Stomach (tissue), 9 donors: Measurements from ENCODE around the gene CCR4. TPM values are rescaled to one million over a fixed set of nuclear protein-coding genes. Genes with fewer than 3 reads are reported as not detected.
"Not testable (repeated sequence)": the region's sequence is repeated elsewhere in the genome, so short reads cannot be mapped to it uniquely, and the experiment has no call there.

Experiments
- DNase-seq, 2 donors: peaks; one replicate each; pipeline versions ENCODE4 v3.0.0 to v3.0.0-alpha.2; 2013 to 2019
- H3K27ac ChIP-seq, 5 donors: fragments of 200-600 bp in 4 of 5; sonication (generic) in 4 of 5; one replicate each; pipeline ENCODE4 v1.5.1; 2013 to 2019; ENCODE audit warnings: mild to moderate bottlenecking in 1 of 5, moderate library complexity in 1 of 5
- H3K27me3 ChIP-seq, 3 donors: fragments of 200-600 bp; sonication (generic); one replicate each; pipeline ENCODE4 v1.5.1; 2017 to 2019; ENCODE audit warnings: mixed run types in 1 of 3
- H3K36me3 ChIP-seq, 4 donors: fragments of 200-600 bp; sonication (generic); 1 replicate in 3 of 4; 2 replicates in 1 of 4; pipeline ENCODE4 v1.5.1; 2016 to 2019
- H3K4me1 ChIP-seq, 4 donors: fragments of 200-600 bp; sonication (generic); one replicate each; pipeline ENCODE4 v1.5.1; 2016 to 2019
- H3K4me3 ChIP-seq, 4 donors: fragments of 200-600 bp; sonication (generic) in 3 of 4; one replicate each; pipeline ENCODE4 v1.5.1; 2016 to 2019; ENCODE audit warnings: mild to moderate bottlenecking in 1 of 4
- H3K9me3 ChIP-seq, 4 donors: fragments of 200-600 bp; sonication (generic); one replicate each; pipeline ENCODE4 v1.5.1; 2016 to 2019
- EP300 ChIP-seq: sonication (generic); formaldehyde crosslinking; IDR thresholded peaks from one replicate; pipeline ENCODE4 v1.6.1; 2017; ENCODE audit warnings: antibody characterized with exemption
- POLR2A ChIP-seq, 4 donors: fragments of 450-650 bp; IDR thresholded peaks; one replicate each; pipeline ENCODE4 v1.6.1; 2016; ENCODE audit warnings: antibody characterized with exemption in 4 of 4, control low read depth in 2 of 4, mild to moderate bottlenecking in 1 of 4, moderate library complexity in 1 of 4
- POLR2AphosphoS5 ChIP-seq, 3 donors: sonication (generic); formaldehyde crosslinking; IDR thresholded peaks; one replicate each; pipeline ENCODE4 v1.6.1; 2016; ENCODE audit warnings: antibody characterized with exemption in 3 of 3
- WGBS, 5 donors: extraction: QIAGEN DNeasy Blood & Tissue Kit in 3 of 5; methylation state at CpG; one replicate each; pipeline versions ENCODE4 v1.1.5 to v1.1.7; 2013 to 2018; 5-methylcytosine and 5-hydroxymethylcytosine counted together
- intact Hi-C: fragments of 100-400 bp; cut with DNase I; formaldehyde crosslinking; loops from one replicate; pipeline ENCODE4 v1.15.1; 2023; ENCODE audit warnings: low total_unique reads
- polyA plus RNA-seq, 3 donors: library from polyadenylated mRNA; stranded (reverse); fragments of 200-250 nt; gene quantifications; one replicate each; pipeline ENCODE4 v1.2.3, GENCODE V29; 2013
- total RNA-seq, 5 donors: library from RNA; depleted of rRNA; stranded (reverse); fragments of >200 nt; gene quantifications; one replicate each; pipeline versions ENCODE4 v1.1.0 to v1.2.3, GENCODE V29; 2014 to 2016
- TF ChIP-seq, protein P1 (sequence below), 7 experiments: fragments of 450-650 bp in 4 of 7; fragments of 200-600 bp in 3 of 7; sonication (generic) in 3 of 7; IDR thresholded peaks; one replicate each; pipeline ENCODE4 v1.5.1; 2016 to 2019; ENCODE audit warnings: antibody characterized with exemption in 7 of 7, control low read depth in 2 of 7, mild to moderate bottlenecking in 1 of 7
- donor health status: healthy with polysubstance abuse.
- donor health status: Bipolar disorder and iron deficiency.
- donor health status: healthy.

CCR4 gene
- total and polyA plus RNA-seq, 8 donors: 0.15 to 1.1 (median 0.37) TPM; not detected in 4

DNA sequence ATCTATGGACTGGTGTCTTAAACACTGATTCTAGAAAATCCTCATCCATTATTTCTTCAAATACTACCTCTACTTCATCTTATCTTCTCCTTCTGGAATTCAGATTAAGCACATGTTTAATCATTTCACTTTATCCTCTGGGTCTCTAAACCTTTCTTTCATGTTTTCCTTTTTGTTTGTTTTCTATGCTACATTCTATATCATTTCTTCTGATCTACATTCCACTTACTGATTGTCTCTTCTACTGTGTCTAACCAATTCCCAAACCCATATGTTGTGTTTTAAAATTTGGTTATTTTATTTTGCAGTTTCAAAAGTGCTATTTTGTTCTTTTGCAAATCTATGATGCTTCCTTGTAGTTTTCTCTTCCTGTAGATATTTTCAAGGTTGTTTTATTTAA, 31.7 kb downstream of the CCR4 start:
- no peak overlapping the region for H3K4me3 ChIP-seq
- no peaks in the 10 kb centered on the region for H3K9me3 ChIP-seq
- no peak for DNase-seq
- no peaks in the 10 kb centered on the region for H3K36me3 ChIP-seq
- no peak overlapping the region for H3K27ac ChIP-seq
- TF ChIP-seq, protein P1, sequence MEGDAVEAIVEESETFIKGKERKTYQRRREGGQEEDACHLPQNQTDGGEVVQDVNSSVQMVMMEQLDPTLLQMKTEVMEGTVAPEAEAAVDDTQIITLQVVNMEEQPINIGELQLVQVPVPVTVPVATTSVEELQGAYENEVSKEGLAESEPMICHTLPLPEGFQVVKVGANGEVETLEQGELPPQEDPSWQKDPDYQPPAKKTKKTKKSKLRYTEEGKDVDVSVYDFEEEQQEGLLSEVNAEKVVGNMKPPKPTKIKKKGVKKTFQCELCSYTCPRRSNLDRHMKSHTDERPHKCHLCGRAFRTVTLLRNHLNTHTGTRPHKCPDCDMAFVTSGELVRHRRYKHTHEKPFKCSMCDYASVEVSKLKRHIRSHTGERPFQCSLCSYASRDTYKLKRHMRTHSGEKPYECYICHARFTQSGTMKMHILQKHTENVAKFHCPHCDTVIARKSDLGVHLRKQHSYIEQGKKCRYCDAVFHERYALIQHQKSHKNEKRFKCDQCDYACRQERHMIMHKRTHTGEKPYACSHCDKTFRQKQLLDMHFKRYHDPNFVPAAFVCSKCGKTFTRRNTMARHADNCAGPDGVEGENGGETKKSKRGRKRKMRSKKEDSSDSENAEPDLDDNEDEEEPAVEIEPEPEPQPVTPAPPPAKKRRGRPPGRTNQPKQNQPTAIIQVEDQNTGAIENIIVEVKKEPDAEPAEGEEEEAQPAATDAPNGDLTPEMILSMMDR (IDR thresholded peaks at IDR 0.05): no peak
- TF ChIP-seq EP300 (no peak), POLR2A (IDR thresholded peaks at IDR 0.05) (no peak), POLR2AphosphoS5 (IDR thresholded peaks at IDR 0.05) (no peak)
- no peaks in the 10 kb centered on the region for H3K27me3 ChIP-seq
- no peaks in the 10 kb centered on the region for H3K4me1 ChIP-seq
- intact Hi-C loops: no loop called here

- 86 to 95% (median 91%) methylated on average over 3 of the region's 3 CpGs for WGBS, 5 donors
- H3K27me3 ChIP-seq, H3K4me3 ChIP-seq, intact Hi-C loops, DNase-seq, H3K4me1 ChIP-seq, H3K36me3 ChIP-seq, H3K27ac ChIP-seq, H3K9me3 ChIP-seq: not testable (repeated sequence)
Observed at GRCh38 chr3:32984918-32985317, 33.5 kb downstream of the CCR4 start.

GRCh38 chr3:32989171-32989570, 37.7 kb downstream of the CCR4 start:
- no peaks in the 10 kb centered on the region for H3K36me3 ChIP-seq
- H3K4me1 ChIP-seq: no peaks in the 10 kb centered on the region
- no peaks in the 10 kb centered on the region for H3K9me3 ChIP-seq
- no peaks in the 10 kb centered on the region for H3K27me3 ChIP-seq
- no peak for TF ChIP-seq POLR2A (IDR thresholded peaks at IDR 0.05)
- TF ChIP-seq, protein P1 (IDR thresholded peaks at IDR 0.05): no peak
- TF ChIP-seq POLR2AphosphoS5 (IDR thresholded peaks at IDR 0.05): no peak
- TF ChIP-seq EP300: no peak
- intact Hi-C loops: no loop called here
- no peak overlapping the region for H3K4me3 ChIP-seq
- 84 to 91% (median 85%) methylated on average over 6 of the region's 6 CpGs for WGBS, 5 donors
- H3K27ac ChIP-seq: no peak overlapping the region
- no peak for DNase-seq

DNA sequence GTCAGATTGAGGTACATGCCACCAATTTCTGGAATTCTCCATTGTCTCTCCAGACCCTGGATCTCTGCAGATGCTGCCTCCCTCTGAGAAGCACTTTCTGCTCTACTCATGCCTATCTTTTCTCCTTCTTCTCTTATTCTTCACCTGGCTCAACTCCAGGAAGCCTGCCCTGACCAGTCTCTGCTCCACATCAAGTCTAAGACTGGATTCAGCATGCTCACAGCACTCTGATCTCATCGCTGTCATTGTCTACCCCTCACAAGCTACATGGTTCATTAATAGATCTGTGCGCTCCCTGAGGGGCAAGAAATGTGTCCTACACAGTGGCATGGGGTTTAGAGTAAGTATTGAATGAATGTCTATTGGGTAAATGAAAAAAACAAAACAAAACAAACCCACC, 38.7 kb downstream of the CCR4 start:
- Histone ChIP-seq H3K27me3 (no peaks in the 10 kb centered on the region), H3K27ac (no peak overlapping the region), H3K36me3 (no peaks in the 10 kb centered on the region), H3K4me3 (no peak overlapping the region), H3K4me1 (no peaks in the 10 kb centered on the region), H3K9me3 (no peaks in the 10 kb centered on the region)
- intact Hi-C loops: no loop called here
- WGBS, 5 donors: 94 to 97% (median 94%) methylated on average over 2 of the region's 2 CpGs
- DNase-seq: no peak
- TF ChIP-seq POLR2A (IDR thresholded peaks at IDR 0.05) (no peak), POLR2AphosphoS5 (IDR thresholded peaks at IDR 0.05) (no peak), EP300 (no peak)
- TF ChIP-seq, protein P1 (IDR thresholded peaks at IDR 0.05): no peak

- Histone ChIP-seq H3K4me3 (no peak overlapping the region), H3K27ac (no peak overlapping the region), H3K4me1 (no peaks in the 10 kb centered on the region), H3K9me3 (no peaks in the 10 kb centered on the region), H3K27me3 (no peaks in the 10 kb centered on the region), H3K36me3 (peaks cover 0 to 8% (median 6%) of the 10 kb centered on the region in 4 donors)
- WGBS, 5 donors: 81 to 92% (median 88%) methylated on average over 7 of the region's 7 CpGs
- DNase-seq: no peak
- TF ChIP-seq POLR2A (IDR thresholded peaks at IDR 0.05): no peak
- TF ChIP-seq EP300: no peak
- TF ChIP-seq, protein P1 (IDR thresholded peaks at IDR 0.05): no peak
- TF ChIP-seq POLR2AphosphoS5 (IDR thresholded peaks at IDR 0.05): no peak
- intact Hi-C loops: no loop called here
Observed at GRCh38 chr3:32991781-32992180, 40.3 kb downstream of the CCR4 start.
